HL-60 (cell line): Measurements from ENCODE around the gene EFNA5.

Experiments
- DNase-seq, 2 experiments: peaks; one replicate each; pipeline ENCODE4 v3.0.0-alpha.2; 2010 to 2020; ENCODE audit warnings: low read depth in 1 of 2, low spot score in 1 of 2
- H3K27ac ChIP-seq: fragments of 250-450 bp; sonication (Bioruptor Pico); replicated peaks from 2 replicates; pipeline ENCODE4 v1.5.1; 2020; ENCODE audit warnings: mild to moderate bottlenecking, moderate library complexity
- H3K27me3 ChIP-seq: fragments of 250-450 bp; sonication (Bioruptor Pico); 2 replicates; pipeline ENCODE4 v1.5.1; 2021; ENCODE audit warnings: mild to moderate bottlenecking, moderate library complexity; ENCODE audit not compliant: insufficient read depth, poor library complexity, severe bottlenecking
- H3K4me3 ChIP-seq: replicated peaks from 2 replicates; pipeline ENCODE4 v1.5.1; 2011; ENCODE audit warnings: mild to moderate bottlenecking, control low read depth, low read length; ENCODE audit not compliant: insufficient read depth
- GABPA ChIP-seq: IDR thresholded peaks from 2 replicates; pipeline ENCODE4 v1.6.1; 2012; ENCODE audit warnings: low read depth
- POLR2AphosphoS5 ChIP-seq: IDR thresholded peaks from 2 replicates; pipeline ENCODE4 v1.6.1; 2012; ENCODE audit warnings: low read depth
- REST ChIP-seq: IDR thresholded peaks from 2 replicates; pipeline ENCODE4 v1.6.1; 2012; ENCODE audit warnings: low read depth; ENCODE audit not compliant: insufficient replicate concordance
- SPI1 ChIP-seq: IDR thresholded peaks from 2 replicates; pipeline ENCODE4 v1.6.1; 2012; ENCODE audit warnings: low read depth, mild to moderate bottlenecking, borderline replicate concordance
- TF ChIP-seq, protein P1 (sequence below): IDR thresholded peaks from one replicate; pipeline ENCODE4 v1.5.1; 2011; ENCODE audit warnings: low read length, control low read depth, inconsistent platforms; ENCODE audit not compliant: insufficient read depth

Gene EFNA5

DNA sequence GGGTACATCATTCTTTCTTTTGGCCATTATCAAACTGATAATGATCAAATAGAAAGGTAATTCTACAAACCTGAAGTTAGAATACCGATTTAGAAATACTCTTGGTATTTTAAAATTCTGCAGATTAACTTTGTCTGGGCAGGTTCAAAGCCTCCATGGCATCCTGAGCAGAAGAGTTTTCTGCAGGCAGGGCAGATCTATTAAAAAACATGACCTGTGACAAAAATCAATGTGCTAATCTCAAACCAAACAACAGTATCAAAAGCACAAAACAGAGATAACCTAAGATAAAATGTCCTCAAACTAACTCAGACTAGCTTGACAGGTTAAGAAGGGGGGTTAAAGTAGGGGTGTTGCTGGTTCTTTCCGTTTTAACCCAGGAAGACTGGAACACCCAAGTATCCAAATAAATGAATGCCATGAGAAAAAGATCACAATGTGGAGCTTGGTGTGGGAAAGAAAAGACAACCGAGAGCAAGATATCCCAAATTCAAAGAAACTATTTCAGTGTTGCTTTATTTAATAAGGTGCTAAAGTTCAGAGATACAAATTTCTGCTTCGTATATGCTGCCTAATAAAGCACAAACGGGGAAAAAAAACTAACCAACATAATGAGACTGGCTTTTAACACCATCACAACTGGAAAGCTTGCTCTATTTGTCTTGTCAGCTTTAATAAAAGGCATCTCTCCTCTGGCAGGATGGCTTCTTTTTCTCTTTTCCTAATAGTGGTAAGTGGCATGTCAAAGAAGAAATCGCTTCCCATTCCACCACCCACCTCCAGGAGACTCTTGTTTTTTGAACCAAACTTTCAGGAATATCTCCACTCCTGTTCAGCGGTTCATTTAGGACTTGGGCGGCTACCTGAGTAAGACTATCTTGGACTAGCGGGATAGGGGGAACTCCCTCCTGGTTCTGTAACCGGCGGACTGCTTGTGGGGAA lies 2.3 kb downstream of the EFNA5 start:
- no peak for DNase-seq
- Histone ChIP-seq H3K27ac (no peak overlapping the region), H3K4me3 (no peak overlapping the region), H3K27me3 (peaks cover 14% of the 10 kb centered on the region)
- TF ChIP-seq GABPA (no peak), SPI1 (no peak), POLR2AphosphoS5 (no peak), REST (no peak)
- TF ChIP-seq, protein P1, sequence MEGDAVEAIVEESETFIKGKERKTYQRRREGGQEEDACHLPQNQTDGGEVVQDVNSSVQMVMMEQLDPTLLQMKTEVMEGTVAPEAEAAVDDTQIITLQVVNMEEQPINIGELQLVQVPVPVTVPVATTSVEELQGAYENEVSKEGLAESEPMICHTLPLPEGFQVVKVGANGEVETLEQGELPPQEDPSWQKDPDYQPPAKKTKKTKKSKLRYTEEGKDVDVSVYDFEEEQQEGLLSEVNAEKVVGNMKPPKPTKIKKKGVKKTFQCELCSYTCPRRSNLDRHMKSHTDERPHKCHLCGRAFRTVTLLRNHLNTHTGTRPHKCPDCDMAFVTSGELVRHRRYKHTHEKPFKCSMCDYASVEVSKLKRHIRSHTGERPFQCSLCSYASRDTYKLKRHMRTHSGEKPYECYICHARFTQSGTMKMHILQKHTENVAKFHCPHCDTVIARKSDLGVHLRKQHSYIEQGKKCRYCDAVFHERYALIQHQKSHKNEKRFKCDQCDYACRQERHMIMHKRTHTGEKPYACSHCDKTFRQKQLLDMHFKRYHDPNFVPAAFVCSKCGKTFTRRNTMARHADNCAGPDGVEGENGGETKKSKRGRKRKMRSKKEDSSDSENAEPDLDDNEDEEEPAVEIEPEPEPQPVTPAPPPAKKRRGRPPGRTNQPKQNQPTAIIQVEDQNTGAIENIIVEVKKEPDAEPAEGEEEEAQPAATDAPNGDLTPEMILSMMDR, result no peak

DNA sequence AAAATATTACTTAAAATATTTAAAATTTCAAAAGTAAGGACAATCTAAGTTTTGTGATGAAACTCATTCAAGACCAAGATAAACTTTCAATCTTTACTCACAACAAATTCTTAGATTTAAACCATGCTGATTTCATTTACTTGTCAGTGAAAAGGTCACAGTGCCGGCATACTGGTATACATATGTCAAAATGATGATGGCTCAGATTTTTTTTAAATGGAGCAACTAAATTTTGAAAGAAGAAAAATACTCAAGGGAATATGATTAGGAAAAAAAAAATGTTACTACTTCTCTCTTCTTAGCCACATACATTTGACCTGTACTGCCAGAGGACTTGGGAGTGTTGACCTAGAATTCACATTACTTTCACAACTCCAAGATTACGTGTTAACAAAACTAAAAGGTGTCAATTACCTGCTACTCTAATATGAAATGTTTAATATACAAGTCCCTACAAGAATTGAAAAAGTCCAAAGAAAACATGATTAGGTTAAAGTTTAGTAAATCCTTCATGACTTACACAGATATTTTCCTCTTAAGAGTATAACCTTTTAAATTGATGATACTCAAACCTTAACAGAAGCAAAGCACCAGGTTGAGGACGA lies 4.6 kb downstream of the EFNA5 start:
- no peak overlapping the region for H3K4me3 ChIP-seq
- DNase-seq, result no peak
- H3K27ac ChIP-seq, result no peak overlapping the region
- H3K27me3 ChIP-seq, result peaks cover 8% of the 10 kb centered on the region
- TF ChIP-seq SPI1 (no peak), POLR2AphosphoS5 (no peak), GABPA (no peak), REST (no peak)
- TF ChIP-seq, protein P1, result no peak

GRCh38 chr5:107665036-107665570 lies 5.6 kb downstream of the EFNA5 start:
- no peak for DNase-seq
- H3K27ac ChIP-seq, result no peak overlapping the region
- H3K4me3 ChIP-seq, result no peak overlapping the region
- peaks cover 2% of the 10 kb centered on the region for H3K27me3 ChIP-seq
- no peak for TF ChIP-seq GABPA
- TF ChIP-seq, protein P1, result no peak
- TF ChIP-seq POLR2AphosphoS5, result no peak
- TF ChIP-seq REST, result no peak
- TF ChIP-seq SPI1, result no peak
